GM19438 (cell line): ENCODE measurements around the gene DNAJC5.

Experiments used
- ATAC-seq: cut with Tn5 transposase; IDR thresholded peaks from one replicate; pipeline ENCODE4 v1.9.1; 2021; ENCODE audit warnings: low read depth; ENCODE audit not compliant: unreplicated experiment

DNAJC5 gene

GRCh38 chr20:63882257-63883200 lies 12.4 kb upstream of the DNAJC5 start:
- ATAC-seq = no peak

- no peak for ATAC-seq
Observed at GRCh38 chr20:63883201-63883593, 11.7 kb upstream of the DNAJC5 start.

GRCh38 chr20:63884506-63885263 lies 10.2 kb upstream of the DNAJC5 start:
- ATAC-seq = no peak

GRCh38 chr20:63885264-63886053 lies 9.5 kb upstream of the DNAJC5 start:
- ATAC-seq = no peak

- ATAC-seq = no peak
Observed at GRCh38 chr20:63886054-63886419, 8.9 kb upstream of the DNAJC5 start.

- ATAC-seq = no peak
Observed at GRCh38 chr20:63886921-63887320, 8.0 kb upstream of the DNAJC5 start.

- ATAC-seq = no peak
Observed at GRCh38 chr20:63889241-63890200, 5.4 kb upstream of the DNAJC5 start.

- ATAC-seq = no peak
Observed at GRCh38 chr20:63890201-63890576, 4.7 kb upstream of the DNAJC5 start.

GRCh38 chr20:63890616-63891015 lies 4.3 kb upstream of the DNAJC5 start:
- no peak for ATAC-seq

GRCh38 chr20:63891061-63892002 lies 3.6 kb upstream of the DNAJC5 start:
- ATAC-seq = no peak

- ATAC-seq = no peak
Observed at GRCh38 chr20:63892402-63892801, 2.5 kb upstream of the DNAJC5 start.

- ATAC-seq = no peak
Observed at GRCh38 chr20:63893999-63894357, 948 bp upstream of the DNAJC5 start.

GRCh38 chr20:63895202-63895951 lies 451 bp downstream of the DNAJC5 start:
- ATAC-seq = peak; percentile 3

GRCh38 chr20:63895952-63896263 lies 982 bp downstream of the DNAJC5 start:
- ATAC-seq = no peak

GRCh38 chr20:63896264-63897105 lies 1.6 kb downstream of the DNAJC5 start:
- no peak for ATAC-seq

GRCh38 chr20:63897978-63898561 lies 3.1 kb downstream of the DNAJC5 start:
- ATAC-seq = no peak
